Measurements from ENCODE around the gene WBP4.

DNA sequence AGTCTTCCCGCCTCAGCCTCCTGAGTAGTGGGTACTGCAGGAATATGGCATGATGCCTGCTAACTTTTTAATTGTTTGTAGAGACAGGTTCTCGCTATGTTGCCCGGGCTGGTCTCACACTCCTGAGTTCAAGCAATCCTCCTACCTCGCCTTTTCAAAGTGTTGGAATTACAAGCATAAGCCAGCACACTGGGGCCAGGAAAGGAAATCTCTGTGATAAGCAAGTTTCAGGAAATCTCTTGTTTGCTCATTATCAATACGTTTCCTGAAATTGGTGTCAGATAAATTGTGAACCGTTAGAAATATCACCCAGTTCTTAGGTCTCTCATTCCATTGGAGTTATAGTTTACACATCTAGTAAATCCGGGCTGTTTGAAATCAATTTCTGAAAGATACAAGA lies 14.2 kb downstream of the WBP4 start:
- no peak for TF ChIP-seq POLR2A (IDR thresholded peaks at IDR 0.05)
- TF ChIP-seq, protein P1, sequence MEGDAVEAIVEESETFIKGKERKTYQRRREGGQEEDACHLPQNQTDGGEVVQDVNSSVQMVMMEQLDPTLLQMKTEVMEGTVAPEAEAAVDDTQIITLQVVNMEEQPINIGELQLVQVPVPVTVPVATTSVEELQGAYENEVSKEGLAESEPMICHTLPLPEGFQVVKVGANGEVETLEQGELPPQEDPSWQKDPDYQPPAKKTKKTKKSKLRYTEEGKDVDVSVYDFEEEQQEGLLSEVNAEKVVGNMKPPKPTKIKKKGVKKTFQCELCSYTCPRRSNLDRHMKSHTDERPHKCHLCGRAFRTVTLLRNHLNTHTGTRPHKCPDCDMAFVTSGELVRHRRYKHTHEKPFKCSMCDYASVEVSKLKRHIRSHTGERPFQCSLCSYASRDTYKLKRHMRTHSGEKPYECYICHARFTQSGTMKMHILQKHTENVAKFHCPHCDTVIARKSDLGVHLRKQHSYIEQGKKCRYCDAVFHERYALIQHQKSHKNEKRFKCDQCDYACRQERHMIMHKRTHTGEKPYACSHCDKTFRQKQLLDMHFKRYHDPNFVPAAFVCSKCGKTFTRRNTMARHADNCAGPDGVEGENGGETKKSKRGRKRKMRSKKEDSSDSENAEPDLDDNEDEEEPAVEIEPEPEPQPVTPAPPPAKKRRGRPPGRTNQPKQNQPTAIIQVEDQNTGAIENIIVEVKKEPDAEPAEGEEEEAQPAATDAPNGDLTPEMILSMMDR (IDR thresholded peaks at IDR 0.05) = no peak
